Fibroblast of skin of abdomen (primary cell): Measurements from ENCODE around the gene TACC2.
"Not testable (repeated sequence)": the region's sequence is repeated elsewhere in the genome, so short reads cannot be mapped to it uniquely, and the experiment has no call there.

Experiments used
- DNase-seq: peaks from one replicate; pipeline ENCODE4 v3.0.0-alpha.2; 2013

Gene TACC2

DNA sequence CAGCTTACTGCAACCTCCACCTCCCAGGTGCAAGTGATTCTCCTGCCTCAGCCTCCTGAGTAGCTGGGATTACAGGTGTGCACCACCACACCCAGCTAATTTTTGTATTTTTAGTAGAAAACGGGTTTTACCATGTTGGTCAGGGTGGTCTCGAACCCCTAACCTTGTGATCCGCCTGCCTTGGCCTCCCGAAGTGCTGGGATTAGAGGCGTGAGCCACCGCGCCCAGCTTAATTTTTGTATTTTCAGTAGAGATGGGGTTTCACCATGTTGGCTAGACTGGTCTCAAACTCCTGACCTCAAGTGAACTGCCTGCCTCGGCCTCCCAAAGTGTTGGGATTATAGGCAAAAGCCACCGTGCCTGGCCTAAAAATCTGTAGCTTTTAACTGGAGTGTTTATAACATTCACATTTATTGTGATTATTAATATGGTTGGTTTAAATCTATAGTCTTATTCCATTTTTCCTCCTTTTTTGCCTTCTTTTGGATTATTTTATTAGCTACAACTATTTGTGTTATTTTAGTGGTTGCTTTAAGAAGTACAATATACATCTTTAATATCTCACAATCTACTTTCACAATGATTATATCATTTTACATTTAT is 77.5 kb downstream of the TACC2 start:
- not testable (repeated sequence) for DNase-seq

DNA sequence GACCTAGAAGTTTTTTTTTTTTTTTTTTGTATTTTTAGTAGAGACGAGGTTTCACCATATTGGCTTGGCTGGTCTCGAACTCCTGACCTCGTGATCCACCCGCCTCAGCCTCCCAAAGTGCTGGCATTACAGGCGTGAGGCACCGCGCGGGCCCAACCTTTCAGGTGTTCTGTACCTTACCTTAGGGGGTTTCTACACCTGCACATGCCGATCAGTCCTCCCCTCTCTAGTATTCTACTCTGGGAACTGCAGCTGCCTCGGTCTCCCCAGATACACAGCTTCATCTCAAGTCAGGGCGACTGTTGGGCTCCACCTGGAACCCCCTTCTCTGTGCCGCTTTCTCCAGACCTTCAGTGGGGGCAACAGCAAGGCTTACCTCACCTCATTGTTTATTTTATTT is 79.9 kb downstream of the TACC2 start:
- DNase-seq, result no peak

DNA sequence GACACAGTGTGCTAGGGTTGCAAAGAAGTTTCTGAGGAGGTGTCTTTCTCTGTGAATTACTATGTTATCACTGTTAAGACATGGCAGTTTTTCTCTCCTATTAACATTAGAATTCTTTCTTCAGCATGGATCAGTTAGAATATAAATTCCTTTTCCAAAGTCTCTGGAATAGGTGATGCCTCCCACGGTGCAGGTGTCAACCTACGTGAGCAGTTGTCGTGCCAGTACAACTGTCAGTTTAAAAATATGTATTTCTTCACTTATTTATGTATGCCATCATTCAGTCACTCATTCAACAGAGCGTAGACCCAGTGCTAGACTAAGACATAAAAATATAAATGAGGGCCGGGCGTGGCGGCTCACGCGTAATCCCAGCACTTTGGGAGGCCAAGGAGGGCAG is 83.5 kb downstream of the TACC2 start:
- no peak for DNase-seq

DNA sequence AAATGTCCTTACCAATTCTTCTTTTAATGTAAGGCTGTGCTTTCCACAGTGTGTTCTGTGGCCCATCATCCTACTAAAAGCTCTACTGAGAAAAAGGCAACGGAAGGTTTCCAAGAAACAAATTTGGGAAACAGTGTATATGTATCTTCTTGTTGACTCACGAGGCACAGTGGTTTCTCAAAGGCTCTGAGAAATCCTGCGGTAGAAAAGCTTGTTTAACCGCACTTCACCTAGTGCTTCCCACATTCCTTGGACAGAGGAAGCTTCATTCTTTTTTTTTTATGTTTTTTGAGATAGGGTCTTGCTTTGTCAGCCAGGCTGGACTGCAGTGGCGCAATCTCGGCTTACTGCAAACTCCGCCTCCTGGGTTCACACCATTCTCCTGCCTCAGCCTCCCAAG is 84.5 kb downstream of the TACC2 start:
- DNase-seq, result no peak

DNA sequence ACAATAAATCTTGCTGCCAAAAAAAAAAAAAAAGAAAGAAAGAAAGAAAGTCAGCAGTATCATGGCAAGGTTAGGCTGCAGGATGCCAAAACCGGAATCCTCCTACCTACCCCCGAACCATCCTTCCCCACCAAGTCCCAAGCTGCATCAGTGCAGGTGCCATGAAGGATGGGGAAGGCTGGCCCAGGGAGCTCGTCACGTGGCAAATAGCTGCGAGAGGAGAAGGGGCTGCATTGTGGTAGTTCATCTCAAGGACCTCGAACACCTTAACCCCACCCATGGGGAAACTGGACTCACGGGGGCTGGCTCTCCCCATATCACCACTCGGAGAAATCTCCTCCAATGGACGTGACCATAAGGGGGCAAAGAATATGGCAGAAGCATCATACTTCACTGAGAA is 86.2 kb downstream of the TACC2 start:
- DNase-seq, result no peak

DNA sequence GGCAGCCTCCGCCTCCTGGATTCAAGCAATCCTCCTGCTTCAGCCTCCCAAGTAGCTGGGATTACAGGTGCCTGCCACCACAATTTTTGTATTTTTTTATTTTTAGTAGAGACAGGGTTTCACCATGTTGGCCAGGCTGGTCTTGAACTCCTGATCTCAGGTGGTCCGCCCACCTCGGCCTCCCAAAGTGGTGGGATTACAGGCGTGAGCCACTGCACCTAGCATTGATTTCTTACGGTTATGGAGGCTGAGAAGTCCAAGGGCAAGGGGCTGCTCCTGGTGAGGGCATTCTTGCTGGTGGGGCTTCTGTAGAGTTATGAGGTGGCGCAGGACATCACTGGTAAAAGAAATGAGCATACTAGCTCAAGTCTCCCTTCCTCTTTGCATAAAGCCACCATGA is 86.9 kb downstream of the TACC2 start:
- DNase-seq, result not testable (repeated sequence)

DNA sequence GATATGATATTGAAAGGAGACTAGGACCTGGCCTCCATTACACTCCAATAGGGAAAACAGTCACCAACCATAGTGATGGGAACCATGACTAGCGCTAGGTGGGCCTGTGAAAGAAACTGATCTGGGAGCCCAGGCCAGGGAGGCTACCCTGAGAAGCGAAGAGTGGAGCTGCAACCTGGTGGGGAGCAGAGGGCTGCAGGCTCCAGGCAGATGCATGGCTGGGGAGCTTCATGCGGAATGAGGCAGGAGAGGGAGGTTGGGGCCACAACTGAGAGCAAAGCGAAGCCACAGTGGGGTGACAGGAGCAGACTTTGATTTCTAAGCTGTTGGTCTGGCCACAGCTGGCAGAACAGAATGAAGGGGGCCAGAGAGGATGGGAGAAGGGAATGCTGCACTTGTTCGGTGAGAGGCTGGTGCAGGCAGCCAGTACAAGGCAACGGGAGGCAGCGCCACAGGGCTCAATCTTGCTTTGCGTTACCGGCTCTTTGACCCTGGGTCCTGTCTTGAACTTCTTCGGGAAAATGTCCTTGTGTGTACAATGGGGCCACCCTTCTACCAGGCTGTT is 88.4 kb downstream of the TACC2 start:
- DNase-seq, result no peak

DNA sequence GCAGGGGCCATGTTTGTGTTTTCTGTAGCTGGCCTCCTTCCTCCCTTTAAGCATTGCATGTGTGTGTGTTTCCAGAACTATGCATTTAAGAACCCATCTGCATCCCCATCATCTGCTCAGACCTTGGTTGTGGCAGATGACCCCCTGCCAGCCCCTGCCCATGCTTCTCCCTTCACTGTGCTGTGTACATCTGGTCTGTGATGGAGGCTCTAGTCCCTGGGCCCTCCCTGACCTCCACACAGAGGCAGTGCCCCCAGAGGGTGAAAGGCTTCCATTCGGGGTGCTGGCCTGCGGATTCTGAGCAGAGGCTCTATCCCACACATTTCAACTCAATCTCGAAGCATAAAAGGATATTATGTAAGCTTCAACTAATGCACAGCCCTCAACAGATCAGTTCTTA is 89.4 kb downstream of the TACC2 start:
- DNase-seq, result no peak

DNA sequence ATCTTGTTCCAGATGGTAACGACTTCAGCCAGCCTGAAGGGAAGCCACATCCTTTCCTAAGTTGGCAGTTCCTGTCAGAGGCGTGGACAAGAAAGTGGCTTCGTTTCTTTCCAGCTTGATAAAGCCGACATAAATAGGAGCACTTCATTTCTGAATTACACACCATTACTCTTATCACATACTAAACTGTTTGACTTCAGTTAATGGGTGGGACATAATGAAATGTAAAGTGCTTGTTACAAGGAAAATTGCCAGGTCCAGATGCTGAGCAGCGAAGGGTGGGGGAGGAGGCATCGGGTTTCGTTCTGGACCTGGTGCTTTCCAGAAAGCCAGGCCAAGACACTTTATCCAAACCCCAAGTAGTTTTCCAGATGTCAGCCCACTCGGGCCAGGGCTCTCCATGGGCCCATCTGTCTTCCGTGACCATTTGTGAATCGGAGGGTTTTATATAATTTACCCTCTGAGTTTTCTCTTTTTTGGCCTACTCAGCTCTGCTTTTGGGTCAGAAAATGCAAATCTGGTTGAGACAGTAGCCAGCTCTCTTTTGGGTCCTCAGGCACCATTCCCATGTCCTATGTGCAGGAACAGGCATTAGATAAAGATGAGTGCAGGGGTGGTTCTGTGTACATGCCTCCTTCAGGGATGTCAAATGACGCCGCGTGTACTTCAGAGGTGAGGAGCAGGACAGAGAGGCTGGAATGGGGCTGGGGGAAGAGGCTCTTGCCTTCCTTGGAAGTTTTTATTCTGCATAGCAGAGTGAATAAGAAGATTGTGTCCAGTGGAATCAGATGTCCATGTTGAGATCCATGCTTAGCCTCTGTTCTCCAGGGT is 90.2 kb downstream of the TACC2 start:
- DNase-seq, result no peak

DNA sequence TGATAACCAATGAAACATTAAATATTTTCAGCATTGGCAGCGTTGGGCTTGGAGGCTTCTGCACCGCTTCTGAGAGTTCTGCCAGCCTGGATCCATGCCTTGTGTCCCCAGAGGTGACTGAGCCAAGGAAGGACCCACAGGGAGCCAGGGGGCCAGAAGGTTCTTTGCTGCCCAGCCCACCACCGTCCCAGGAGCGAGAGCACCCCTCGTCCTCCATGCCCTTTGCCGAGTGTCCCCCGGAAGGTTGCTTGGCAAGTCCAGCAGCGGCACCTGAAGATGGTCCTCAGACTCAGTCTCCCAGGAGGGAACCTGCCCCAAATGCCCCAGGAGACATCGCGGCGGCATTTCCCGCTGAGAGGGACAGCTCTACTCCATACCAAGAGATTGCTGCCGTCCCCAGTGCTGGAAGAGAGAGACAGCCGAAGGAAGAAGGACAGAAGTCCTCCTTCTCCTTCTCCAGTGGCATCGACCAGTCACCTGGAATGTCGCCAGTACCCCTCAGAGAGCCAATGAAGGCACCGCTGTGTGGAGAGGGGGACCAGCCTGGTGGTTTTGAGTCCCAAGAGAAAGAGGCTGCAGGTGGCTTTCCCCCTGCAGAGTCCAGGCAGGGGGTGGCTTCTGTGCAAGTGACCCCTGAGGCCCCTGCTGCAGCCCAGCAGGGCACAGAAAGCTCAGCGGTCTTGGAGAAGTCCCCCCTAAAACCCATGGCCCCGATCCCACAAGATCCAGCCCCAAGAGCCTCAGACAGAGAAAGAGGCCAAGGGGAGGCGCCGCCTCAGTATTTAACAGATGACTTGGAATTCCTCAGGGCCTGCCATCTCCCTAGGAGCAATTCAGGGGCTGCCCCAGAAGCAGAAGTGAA is 93.9 kb downstream of the TACC2 start:
- no peak for DNase-seq

DNA sequence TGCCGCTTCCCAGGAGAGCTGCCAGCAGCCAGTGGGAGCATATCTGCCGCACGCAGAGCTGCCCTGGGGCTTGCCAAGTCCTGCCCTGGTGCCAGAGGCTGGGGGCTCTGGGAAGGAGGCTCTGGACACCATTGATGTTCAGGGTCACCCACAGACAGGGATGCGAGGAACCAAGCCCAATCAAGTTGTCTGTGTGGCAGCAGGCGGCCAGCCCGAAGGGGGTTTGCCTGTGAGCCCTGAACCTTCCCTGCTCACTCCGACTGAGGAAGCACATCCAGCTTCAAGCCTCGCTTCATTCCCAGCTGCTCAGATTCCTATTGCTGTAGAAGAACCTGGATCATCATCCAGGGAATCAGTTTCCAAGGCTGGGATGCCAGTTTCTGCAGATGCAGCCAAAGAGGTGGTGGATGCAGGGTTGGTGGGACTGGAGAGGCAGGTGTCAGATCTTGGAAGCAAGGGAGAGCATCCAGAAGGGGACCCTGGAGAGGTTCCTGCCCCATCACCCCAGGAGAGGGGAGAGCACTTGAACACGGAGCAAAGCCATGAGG is 94.6 kb downstream of the TACC2 start:
- DNase-seq, result no peak

DNA sequence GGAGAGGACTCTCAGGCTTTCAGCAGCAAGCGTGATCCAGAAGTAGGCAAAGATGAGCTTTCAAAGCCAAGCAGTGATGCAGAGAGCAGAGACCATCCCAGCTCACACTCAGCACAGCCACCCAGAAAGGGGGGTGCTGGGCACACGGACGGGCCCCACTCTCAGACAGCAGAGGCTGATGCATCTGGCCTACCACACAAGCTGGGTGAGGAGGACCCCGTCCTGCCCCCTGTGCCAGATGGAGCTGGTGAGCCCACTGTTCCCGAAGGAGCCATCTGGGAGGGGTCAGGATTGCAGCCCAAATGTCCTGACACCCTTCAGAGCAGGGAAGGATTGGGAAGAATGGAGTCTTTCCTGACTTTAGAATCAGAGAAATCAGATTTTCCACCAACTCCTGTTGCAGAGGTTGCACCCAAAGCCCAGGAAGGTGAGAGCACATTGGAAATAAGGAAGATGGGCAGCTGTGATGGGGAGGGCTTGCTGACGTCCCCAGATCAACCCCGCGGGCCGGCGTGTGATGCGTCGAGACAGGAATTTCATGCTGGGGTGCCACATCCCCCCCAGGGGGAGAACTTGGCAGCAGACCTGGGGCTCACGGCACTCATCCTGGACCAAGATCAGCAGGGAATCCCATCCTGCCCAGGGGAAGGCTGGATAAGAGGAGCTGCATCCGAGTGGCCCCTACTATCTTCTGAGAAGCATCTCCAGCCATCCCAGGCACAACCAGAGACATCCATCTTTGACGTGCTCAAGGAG is 95.5 kb downstream of the TACC2 start:
- no peak for DNase-seq

DNA sequence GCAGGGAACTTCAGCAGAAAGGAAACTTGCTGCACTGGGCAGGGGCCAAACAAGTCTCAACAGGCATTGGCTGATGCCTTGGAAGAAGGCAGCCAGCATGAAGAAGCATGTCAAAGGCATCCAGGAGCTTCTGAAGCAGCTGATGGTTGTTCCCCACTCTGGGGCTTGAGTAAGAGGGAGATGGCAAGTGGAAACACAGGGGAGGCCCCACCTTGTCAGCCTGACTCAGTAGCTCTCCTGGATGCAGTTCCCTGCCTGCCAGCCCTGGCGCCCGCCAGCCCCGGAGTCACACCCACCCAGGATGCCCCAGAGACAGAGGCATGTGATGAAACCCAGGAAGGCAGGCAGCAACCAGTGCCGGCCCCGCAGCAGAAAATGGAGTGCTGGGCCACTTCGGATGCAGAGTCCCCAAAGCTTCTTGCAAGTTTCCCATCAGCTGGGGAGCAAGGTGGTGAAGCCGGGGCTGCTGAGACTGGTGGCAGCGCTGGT is 96.5 kb downstream of the TACC2 start:
- DNase-seq, result no peak

DNA sequence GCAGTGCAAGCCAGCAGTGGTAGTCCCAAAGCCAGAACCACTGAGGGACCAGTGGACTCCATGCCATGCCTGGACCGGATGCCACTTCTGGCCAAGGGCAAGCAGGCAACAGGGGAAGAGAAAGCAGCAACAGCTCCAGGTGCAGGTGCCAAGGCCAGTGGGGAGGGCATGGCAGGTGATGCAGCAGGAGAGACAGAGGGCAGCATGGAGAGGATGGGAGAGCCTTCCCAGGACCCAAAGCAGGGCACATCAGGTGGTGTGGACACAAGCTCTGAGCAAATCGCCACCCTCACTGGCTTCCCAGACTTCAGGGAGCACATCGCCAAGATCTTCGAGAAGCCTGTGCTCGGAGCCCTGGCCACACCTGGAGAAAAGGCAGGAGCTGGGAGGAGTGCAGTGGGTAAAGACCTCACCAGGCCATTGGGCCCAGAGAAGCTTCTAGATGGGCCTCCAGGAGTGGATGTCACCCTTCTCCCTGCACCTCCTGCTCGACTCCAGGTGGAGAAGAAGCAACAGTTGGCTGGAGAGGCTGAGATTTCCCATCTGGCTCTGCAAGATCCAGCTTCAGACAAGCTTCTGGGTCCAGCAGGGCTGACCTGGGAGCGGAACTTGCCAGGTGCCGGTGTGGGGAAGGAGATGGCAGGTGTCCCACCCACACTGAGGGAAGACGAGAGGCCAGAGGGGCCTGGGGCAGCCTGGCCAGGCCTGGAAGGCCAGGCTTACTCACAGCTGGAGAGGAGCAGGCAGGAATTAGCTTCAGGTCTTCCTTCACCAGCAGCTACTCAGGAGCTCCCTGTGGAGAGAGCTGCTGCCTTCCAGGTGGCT is 97.7 kb downstream of the TACC2 start:
- DNase-seq, result no peak

DNA sequence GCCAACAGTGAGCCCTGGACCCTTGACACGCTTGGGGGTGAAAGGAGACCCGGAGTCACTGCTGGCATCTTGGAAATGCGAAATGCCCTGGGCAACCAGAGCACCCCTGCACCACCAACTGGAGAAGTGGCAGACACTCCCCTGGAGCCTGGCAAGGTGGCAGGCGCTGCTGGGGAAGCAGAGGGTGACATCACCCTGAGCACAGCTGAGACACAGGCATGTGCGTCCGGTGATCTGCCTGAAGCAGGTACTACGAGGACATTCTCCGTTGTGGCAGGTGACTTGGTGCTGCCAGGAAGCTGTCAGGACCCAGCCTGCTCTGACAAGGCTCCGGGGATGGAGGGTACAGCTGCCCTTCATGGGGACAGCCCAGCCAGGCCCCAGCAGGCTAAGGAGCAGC is 98.5 kb downstream of the TACC2 start:
- no peak for DNase-seq

DNA sequence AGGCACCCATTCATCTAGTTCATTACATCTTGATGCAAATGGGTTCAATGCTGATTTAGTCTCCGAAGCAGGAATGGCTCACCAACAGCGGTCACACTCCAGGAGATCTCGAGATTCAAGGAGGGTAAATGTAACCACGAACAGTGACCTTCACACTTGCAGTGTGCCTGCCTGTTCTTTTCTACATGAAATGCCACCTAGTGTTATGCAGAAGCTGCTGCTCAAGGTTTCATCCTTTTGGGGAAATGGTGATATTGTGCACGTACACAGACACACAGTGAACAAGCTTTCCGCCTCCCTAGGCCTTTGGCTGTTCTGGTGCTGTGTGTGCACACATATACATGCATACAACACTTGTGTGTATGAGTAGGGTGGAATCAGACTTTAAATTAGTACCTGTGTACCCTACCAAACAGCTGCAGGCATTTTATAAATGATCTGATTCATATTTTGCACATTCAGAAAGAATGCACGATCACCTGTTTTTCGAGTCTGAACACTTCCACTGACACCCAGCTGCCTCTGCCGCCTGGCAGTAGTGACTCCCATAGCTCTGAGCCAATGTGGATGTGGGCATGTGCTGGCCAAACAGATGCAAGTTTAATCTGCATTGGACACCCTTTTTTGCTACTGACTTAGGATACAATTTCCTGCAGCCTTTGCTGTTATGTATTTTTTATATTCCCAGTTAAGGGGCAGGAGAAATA is 100.5 kb downstream of the TACC2 start:
- DNase-seq, result no peak

DNA sequence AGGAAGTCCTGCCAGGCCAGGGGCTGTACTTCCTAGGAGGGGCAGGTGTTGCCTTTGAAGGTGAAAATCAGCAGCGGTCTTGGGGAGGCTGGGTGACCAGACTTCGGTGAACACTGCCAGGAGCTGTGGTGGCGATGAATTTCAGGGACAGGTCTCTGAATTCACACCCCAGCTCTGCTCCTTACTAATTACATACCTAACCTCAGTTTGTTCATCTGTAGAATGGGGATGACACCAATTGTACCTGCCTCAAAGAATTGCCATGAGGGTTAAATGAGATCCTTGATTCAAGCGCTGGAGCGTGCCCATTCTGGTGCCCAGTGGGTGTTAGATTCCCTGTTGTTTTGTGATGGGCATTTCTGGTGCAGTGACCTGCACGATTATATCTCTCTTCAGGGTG is 102.8 kb downstream of the TACC2 start:
- DNase-seq, result no peak

DNA sequence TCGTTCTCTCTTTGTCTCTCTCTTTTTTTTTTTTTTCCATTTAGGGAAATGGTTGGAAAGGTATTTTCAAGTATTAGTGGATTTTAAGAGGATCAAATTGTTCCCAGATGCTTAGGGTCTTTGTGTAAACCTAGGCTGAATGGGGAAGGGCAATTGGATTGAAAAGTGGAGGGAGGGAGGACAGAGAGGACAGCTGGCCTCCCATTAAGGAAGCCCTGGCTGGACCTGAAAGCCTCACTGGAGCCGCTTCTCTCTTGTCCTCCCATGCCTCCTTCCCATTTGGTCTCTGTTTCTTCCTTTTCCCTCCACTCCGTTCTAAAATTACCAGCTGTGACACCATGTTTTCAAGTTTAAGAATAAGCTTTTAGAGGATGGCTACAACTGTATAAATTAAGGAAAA is 104.1 kb downstream of the TACC2 start:
- no peak for DNase-seq

DNA sequence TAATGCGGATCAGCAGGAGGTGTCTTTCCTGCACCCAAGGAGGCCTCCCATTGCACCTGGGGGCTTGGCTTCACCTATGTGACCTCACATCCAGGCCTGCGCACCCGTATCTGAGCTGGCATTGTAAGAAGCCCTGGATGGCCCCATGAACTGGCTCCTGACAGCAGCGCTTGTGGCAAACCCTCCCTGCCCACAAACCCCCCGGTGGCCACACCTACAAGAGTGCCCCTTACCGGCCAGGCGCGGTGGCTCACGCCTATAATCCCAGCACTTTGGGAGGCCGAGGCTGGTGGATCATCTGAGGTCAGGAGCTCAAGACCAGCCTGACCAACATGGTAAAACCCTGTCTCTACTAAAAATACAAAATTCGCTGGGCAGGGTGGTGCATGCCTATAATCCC is 107.2 kb downstream of the TACC2 start:
- not testable (repeated sequence) for DNase-seq

DNA sequence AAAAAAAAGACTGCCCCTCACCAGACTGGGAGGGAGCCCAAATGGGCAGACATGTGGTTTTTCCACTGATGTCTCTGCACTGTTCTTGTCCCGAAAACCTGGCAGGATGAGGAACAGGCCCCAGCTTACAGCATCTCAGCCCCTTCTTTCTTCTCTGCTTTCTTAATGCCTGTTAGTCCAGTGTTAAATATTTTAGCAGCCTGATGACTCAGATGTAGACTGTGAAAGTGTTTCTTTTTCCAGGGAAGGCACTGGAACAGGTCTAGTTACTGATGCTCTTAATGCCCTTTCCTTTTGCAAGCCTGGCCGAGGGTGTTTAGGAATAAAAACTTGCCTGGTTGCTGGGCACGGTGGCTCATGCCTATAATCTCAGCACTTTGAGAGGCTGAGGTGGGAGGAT is 107.7 kb downstream of the TACC2 start:
- no peak for DNase-seq
